Vagina (tissue), 2 donors: ENCODE measurements around the gene HECTD2.

Source experiments
- POLR2A ChIP-seq, 2 donors: fragments of 450-650 bp; IDR thresholded peaks; one replicate each; pipeline ENCODE4 v1.6.1; 2017; ENCODE audit warnings: antibody characterized with exemption in 2 of 2, mild to moderate bottlenecking in 2 of 2, moderate library complexity in 2 of 2
- POLR2AphosphoS5 ChIP-seq, 2 donors: sonication (generic); formaldehyde crosslinking; IDR thresholded peaks; one replicate each; pipeline ENCODE4 v1.9.0; 2017; ENCODE audit warnings: antibody characterized with exemption in 2 of 2, mild to moderate bottlenecking in 2 of 2, low read depth in 1 of 2; ENCODE audit not compliant: insufficient read depth in 1 of 2
- TF ChIP-seq, protein P1 (sequence below), 3 experiments: fragments of 450-650 bp in 2 of 3; fragments of 200-600 bp in 1 of 3; sonication (generic) in 1 of 3; IDR thresholded peaks; one replicate each; pipeline ENCODE4 v1.5.1; 2017 to 2019; ENCODE audit warnings: antibody characterized with exemption in 3 of 3, mild to moderate bottlenecking in 2 of 3, moderate library complexity in 2 of 3

DNA sequence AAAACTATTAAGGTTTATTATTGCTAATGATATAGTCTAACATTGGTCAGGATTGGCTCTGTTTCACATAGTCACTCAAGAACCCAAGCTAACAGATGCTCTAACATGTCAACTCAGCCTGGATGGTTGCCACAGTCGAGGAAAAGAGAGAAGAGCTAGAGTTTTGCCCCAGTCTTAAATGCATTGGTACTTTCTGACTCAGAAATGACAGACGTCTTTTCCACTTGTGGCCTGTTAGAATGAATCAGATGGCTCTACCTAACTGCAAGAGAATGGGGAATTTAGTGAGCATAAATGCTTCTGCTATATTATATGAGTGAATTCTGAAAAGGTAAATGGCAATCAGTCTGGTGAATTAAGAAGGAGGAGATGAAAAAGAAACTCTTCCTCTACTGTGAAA is 13.9 kb downstream of the HECTD2 start:
- TF ChIP-seq, protein P1, sequence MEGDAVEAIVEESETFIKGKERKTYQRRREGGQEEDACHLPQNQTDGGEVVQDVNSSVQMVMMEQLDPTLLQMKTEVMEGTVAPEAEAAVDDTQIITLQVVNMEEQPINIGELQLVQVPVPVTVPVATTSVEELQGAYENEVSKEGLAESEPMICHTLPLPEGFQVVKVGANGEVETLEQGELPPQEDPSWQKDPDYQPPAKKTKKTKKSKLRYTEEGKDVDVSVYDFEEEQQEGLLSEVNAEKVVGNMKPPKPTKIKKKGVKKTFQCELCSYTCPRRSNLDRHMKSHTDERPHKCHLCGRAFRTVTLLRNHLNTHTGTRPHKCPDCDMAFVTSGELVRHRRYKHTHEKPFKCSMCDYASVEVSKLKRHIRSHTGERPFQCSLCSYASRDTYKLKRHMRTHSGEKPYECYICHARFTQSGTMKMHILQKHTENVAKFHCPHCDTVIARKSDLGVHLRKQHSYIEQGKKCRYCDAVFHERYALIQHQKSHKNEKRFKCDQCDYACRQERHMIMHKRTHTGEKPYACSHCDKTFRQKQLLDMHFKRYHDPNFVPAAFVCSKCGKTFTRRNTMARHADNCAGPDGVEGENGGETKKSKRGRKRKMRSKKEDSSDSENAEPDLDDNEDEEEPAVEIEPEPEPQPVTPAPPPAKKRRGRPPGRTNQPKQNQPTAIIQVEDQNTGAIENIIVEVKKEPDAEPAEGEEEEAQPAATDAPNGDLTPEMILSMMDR (IDR thresholded peaks at IDR 0.05) = no peak
- TF ChIP-seq POLR2A (IDR thresholded peaks at IDR 0.05) = no peak
- TF ChIP-seq POLR2AphosphoS5 (IDR thresholded peaks at IDR 0.05; ENCODE audit: insufficient read depth in 1 of 2, low read depth in 1 of 2) = no peak
